GM19467 (cell line): ENCODE measurements around the gene MYO15B.

Source experiments
- ATAC-seq: cut with Tn5 transposase; IDR thresholded peaks from one replicate; pipeline ENCODE4 v1.9.1; 2021; ENCODE audit warnings: mild to moderate bottlenecking, moderate library complexity; ENCODE audit not compliant: unreplicated experiment

Gene MYO15B

GRCh38 chr17:75558666-75559530, 28.7 kb upstream of the MYO15B start:
- ATAC-seq = no peak

DNA sequence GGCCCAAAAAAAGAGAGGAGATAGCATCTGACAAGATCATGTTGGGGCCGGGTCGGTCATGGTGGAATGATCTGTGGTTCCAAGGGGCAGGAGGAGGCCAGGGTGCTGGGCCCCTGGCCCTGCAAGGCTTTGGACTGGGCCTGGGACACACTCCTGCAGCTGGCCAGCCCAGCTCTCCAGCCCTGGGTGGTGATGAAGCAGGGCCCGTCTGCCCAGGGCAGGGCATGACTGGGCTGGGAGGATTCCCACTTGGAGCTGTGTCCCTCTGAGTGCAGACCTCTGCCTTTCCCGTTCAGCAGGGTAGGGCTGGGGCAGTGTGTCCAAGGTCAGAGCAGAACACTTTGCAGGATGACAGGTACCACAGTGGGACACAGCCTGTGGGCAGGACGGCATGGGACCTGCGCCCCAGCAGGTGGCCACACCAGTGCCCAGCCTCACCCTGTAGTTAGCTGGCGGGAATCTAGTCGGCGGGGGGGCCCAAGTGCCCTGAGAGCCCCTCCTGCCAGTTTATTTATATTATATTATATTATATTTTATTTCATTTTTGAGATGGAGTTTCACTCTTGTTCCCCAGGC, 27.6 kb upstream of the MYO15B start:
- ATAC-seq = no peak

DNA sequence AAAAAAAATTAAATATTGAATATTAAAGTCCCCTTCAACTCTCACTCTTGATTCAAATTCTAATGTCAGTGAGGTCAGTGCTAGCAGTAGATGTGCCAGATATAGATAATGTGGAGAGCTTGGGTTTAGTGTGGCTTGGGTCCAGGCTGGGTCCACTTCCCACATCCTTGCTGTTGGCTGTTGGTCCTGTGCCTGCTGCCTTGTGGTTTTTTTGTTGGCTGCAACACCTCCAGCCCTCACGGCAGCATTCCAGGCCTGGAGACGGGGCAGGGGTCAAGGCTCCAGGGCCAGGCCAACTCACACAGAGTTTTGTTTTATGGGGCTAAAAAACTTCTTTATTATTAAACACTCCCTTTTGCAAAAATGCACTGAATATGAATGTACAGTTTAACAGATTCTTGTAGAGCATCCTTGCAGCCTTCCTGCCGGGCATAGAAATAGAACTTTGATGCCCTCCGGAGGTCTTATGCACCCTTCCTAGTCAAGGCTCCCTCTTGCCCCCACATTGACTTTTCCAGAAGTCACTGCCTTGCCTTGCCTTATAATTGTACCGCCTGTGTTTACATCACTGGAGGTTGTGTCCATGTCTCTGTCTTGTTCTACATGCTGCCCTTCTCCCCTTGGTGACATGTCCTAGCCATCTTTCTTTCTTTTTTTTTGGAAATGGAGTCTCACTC, 25.5 kb upstream of the MYO15B start:
- no peak for ATAC-seq

- no peak for ATAC-seq
Measured at GRCh38 chr17:75563063-75563758, 24.4 kb upstream of the MYO15B start.

DNA sequence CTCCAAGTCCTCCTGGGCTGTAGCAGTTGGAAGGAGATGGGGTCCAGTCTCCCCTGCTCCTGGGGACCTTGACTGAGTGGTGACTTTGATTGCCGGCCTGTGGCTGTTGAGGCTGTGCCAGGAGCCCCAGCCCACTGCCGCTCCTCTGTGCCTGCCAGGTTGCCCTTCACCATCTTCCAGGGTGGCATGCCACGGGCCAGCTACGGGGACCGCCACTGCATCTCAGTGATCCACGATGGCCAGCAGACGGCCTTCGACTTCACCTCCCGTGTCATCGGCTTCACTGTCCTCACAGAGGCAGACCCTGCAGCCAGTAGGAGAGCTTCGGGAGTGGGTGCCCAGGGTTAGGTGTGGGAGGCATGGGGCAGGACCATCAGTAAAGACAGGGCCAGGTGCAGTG, 23.4 kb upstream of the MYO15B start:
- no peak for ATAC-seq

GRCh38 chr17:75565066-75565465, 22.5 kb upstream of the MYO15B start:
- ATAC-seq = no peak

- no peak for ATAC-seq
Measured at GRCh38 chr17:75565618-75566017, 22.0 kb upstream of the MYO15B start.

DNA sequence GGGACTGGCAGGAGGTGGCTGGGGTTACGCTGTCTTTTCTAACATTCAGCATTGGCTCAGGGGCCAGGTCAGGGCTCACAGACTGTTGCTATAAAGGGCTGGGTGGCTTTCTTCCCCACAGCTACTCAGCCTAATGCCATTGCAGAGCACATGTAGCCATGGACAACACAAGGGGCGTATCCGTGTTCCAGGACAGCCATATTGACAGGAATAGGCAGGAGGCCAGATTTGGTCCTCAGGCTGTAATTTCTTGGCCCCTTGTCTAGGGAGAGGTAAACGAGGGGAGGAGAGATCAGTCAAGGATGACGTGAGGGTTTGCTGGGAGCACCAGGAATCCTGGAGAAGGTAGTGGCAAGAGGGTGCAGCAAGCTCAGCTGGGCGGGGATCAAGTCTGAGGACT, 21.2 kb upstream of the MYO15B start:
- ATAC-seq = no peak

DNA sequence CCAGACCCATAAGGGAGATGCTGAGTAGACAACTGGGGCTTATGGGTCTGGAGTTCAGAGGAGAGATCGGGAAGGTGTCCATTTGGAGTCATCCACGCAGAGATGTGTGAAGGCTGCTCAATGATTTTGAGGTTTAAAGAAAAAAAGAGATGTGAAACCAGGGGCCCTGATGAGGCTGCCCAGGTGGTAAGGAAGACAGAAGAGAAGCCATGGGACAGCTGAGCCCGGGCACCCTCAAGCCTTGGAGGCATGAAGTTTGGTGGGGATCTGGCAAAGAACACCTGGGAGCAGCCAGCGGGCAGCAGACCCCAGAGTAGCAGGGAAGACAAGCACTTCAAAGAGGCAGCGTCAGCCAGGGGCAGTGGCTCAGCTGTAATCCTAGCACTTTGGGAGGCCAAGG, 20.8 kb upstream of the MYO15B start:
- ATAC-seq = no peak

DNA sequence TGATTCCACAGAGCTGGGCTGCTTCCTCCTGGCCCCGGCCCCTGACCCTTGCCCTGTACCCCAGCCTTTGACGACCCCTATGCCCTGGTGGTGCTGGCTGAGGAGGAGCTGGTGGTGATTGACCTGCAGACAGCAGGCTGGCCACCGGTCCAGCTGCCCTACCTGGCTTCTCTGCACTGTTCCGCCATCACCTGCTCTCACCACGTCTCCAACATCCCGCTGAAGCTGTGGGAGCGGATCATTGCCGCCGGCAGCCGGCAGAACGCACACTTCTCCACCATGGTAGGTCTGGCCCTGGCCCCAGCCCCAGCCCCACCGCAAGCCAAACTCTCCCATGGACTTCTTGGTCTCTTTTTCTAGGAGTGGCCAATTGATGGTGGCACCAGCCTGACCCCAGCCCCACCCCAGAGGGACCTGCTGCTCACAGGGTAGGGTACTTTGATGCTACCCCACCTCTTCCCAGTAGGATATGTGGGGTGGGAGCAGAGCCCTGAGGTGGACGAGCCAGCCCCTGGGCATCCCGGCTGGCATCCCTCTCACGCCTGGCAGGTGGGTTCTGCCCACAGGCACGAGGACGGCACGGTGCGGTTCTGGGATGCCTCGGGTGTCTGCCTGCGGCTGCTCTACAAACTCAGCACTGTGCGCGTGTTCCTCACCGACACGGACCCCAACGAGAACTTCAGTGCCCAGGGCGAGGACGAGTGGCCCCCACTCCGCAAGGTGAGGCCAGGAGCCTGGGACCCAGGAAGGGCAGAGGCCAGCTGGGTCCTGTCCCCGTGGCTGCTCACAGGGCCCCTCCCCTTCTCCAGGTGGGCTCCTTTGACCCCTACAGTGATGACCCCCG, 19.0 kb upstream of the MYO15B start:
- ATAC-seq = no peak

DNA sequence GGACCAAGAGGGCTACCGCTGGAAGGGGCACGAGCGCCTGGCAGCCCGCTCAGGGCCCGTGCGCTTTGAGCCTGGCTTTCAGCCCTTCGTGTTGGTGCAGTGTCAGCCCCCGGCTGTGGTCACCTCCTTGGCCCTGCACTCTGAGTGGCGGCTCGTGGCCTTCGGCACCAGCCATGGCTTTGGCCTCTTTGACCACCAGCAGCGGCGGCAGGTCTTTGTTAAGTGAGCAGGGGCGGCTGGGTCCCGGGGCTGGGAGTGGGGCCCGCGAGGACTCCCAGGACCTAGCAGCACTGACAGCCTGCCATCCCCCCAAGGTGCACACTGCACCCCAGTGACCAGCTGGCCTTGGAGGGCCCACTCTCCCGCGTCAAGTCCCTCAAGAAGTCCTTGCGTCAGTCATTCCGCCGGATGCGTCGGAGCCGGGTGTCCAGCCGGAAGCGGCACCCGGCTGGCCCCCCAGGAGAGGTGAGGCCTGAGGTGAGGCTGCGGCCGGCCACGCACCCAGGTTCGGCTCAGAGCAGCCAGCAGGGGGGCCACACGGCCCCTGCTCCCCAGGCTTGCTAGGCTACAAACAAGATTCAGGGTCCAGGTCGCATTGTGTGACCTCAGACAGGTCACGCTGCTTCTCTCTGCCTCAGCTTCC, 17.4 kb upstream of the MYO15B start:
- no peak for ATAC-seq

GRCh38 chr17:75570772-75571171, 16.8 kb upstream of the MYO15B start:
- no peak for ATAC-seq

DNA sequence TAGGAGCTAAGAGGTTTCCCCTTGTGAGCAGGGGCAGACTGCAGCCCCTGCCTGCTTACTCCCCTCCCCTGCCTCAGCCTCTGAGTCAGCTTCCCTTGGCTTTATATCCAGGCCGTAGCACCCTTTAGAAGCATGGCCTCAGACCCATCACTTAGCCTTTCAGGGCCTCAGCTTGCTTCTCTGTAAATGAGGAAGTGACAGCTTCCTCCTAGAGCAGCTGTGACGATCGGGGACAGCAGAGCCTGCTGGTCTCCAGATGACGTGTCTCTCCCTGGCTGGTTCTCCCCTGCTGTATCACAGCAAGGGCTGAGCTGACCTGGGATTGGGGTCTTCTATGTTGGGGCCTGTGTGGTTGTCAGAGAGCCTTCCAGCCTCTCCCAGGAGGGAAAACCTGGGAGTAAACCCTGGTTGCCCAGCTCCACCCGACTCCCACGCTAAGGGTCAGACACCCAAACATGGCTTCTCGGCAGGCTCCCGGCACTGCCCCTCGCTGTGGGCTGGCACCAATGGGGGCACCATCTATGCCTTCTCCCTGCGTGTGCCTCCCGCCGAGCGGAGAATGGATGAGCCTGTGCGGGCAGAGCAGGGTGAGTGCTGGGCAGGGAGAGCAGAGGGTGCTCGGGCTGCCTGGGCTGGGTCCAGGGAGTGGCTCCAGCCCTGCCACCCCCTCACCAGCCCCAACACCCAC, 16.3 kb upstream of the MYO15B start:
- ATAC-seq = peak; percentile 68

GRCh38 chr17:75571885-75572215, 15.8 kb upstream of the MYO15B start:
- no peak for ATAC-seq

GRCh38 chr17:75572713-75573539, 14.7 kb upstream of the MYO15B start:
- ATAC-seq = no peak

DNA sequence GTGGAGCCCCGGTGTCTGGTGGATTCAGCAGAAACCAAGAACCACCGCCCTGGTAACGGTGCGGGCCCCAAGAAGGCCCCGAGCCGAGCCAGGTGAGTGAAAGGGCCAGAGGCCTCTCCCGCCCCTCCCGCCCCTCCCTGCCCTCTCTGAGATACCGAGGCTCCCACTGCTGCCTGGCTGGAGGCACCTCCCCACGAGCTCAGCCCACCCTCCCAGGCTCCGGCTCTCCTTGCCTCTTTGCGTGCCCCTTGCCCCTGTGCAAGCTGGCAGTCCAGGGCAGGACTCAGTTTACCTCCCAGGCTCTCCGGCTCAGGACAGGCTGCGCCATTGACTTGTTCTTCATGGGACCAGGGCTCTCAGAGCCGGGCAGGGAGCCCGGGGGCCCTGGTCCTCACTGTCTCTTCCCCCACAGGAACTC, 14.1 kb upstream of the MYO15B start:
- ATAC-seq = no peak

GRCh38 chr17:75573994-75574393, 13.6 kb upstream of the MYO15B start:
- no peak for ATAC-seq

- ATAC-seq = no peak
Measured at GRCh38 chr17:75574404-75575036, 13.1 kb upstream of the MYO15B start.
